Measurements from ENCODE around the gene MARF1. TPM values are rescaled to one million over a fixed set of nuclear protein-coding genes. Genes with fewer than 3 reads are reported as not detected.

The MARF1 gene
- total and polyA plus RNA-seq, 9 of the 15 experiments (the other 6 are each of a cell fraction or from before 2014, with no cell fraction given) = 4.7 to 33.2 (median 11.7) TPM

DNA sequence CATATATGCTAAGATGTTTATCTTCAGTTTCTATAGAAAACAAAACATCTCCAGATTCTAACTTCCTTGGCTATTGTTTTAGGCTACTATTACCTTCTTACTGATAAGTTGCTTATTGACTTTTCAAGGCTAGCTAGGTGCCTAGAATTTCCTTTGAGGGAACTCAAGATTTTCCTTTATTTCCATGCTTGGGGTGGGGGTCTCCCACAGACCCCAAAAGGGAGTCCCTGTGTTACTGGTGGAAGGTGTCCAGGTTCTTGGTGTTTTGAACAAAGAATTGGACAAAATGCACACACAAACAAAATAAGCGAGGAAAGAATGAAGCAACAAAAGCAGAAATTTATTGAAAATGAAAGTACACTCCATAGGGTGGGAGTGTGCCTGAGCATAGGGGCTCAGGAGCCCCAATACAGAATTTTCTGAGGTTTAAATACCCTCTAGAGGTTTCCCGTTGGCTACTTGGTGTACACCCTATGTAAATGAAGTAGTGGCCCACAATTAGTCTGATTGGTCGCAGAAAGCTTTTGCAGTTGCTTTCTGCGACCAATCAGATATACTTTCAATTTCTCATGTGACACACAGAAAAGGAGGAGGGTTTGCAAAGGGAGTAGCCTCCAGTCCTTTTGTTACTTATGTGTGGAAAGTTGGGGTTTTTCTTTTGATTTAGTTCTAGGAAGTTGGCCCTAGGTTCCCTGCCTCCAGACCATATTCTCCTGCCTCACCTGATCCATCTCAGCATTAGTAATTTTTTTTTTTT lies 67.5 kb downstream of the MARF1 start (continued):
- TF ChIP-seq BDP1 (IDR thresholded peaks at IDR 0.05; ENCODE audit: insufficient read depth, insufficient read length) = no peak
- TF ChIP-seq, protein P1, sequence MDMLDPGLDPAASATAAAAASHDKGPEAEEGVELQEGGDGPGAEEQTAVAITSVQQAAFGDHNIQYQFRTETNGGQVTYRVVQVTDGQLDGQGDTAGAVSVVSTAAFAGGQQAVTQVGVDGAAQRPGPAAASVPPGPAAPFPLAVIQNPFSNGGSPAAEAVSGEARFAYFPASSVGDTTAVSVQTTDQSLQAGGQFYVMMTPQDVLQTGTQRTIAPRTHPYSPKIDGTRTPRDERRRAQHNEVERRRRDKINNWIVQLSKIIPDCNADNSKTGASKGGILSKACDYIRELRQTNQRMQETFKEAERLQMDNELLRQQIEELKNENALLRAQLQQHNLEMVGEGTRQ (CRISPR knock-in tag; IDR thresholded peaks at IDR 0.05) = peak; percentile 34; the same call in 1 of the 2 replicates
- TF ChIP-seq SREBF2 (CRISPR knock-in tag; IDR thresholded peaks at IDR 0.05) = no peak
- no peak for TF ChIP-seq ZNF77 (CRISPR knock-in tag; IDR thresholded peaks at IDR 0.05)
- peak in 1 of 2 experiments; percentile 44; a peak in 1 of 4 replicates for TF ChIP-seq CSDE1 (IDR thresholded peaks at IDR 0.05)
- TF ChIP-seq ZBTB8A (IDR thresholded peaks at IDR 0.05; ENCODE audit: partially characterized antibody) = no peak
- TF ChIP-seq, protein P2, sequence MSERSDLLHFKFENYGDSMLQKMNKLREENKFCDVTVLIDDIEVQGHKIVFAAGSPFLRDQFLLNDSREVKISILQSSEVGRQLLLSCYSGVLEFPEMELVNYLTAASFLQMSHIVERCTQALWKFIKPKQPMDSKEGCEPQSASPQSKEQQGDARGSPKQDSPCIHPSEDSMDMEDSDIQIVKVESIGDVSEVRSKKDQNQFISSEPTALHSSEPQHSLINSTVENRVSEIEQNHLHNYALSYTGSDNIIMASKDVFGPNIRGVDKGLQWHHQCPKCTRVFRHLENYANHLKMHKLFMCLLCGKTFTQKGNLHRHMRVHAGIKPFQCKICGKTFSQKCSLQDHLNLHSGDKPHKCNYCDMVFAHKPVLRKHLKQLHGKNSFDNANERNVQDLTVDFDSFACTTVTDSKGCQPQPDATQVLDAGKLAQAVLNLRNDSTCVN (CRISPR knock-in tag; IDR thresholded peaks at IDR 0.05) = 0 out of 2 replicates have a peak, but pooled peaks have one; percentile 4
- TF ChIP-seq ZNF57 (CRISPR knock-in tag; IDR thresholded peaks at IDR 0.05) = no peak
- TF ChIP-seq PRPF4 (IDR thresholded peaks at IDR 0.05; ENCODE audit: insufficient read depth, low read depth, low read length, poor library complexity, severe bottlenecking) = no peak
- TF ChIP-seq TRIM24 (IDR thresholded peaks at IDR 0.05) = no peak
- peak; percentile 34 for TF ChIP-seq RBFOX2 (IDR thresholded peaks at IDR 0.05; ENCODE audit: low read depth, low read length)
- TF ChIP-seq ZFP1 (CRISPR knock-in tag; IDR thresholded peaks at IDR 0.05) = peak; percentile 50; the same call in 1 of the 2 replicates
- TF ChIP-seq BCOR (IDR thresholded peaks at IDR 0.05) = no peak
- TF ChIP-seq ZNF444 (CRISPR knock-in tag; IDR thresholded peaks at IDR 0.05) = no peak; the same call in 1 of the 2 replicates
- TF ChIP-seq, protein P3, sequence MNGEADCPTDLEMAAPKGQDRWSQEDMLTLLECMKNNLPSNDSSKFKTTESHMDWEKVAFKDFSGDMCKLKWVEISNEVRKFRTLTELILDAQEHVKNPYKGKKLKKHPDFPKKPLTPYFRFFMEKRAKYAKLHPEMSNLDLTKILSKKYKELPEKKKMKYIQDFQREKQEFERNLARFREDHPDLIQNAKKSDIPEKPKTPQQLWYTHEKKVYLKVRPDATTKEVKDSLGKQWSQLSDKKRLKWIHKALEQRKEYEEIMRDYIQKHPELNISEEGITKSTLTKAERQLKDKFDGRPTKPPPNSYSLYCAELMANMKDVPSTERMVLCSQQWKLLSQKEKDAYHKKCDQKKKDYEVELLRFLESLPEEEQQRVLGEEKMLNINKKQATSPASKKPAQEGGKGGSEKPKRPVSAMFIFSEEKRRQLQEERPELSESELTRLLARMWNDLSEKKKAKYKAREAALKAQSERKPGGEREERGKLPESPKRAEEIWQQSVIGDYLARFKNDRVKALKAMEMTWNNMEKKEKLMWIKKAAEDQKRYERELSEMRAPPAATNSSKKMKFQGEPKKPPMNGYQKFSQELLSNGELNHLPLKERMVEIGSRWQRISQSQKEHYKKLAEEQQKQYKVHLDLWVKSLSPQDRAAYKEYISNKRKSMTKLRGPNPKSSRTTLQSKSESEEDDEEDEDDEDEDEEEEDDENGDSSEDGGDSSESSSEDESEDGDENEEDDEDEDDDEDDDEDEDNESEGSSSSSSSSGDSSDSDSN (IDR thresholded peaks at IDR 0.05; ENCODE audit: borderline replicate concordance in 1 of 2, low read depth in 2 of 2, low read length in 2 of 2) = no peak
- TF ChIP-seq ZZZ3 (IDR thresholded peaks at IDR 0.05) = no peak
- TF ChIP-seq POLR2B (IDR thresholded peaks at IDR 0.05; ENCODE audit: low read depth, partially characterized antibody) = peak; percentile 59
- no peak for TF ChIP-seq ZNF133 (CRISPR knock-in tag; IDR thresholded peaks at IDR 0.05)
- peak; percentile 23 to 65; a peak in 1 of 4 replicates for TF ChIP-seq TBL1XR1 (IDR thresholded peaks at IDR 0.05; ENCODE audit: low read length in 2 of 2)
- no peak for TF ChIP-seq POU5F1 (IDR thresholded peaks at IDR 0.05; ENCODE audit: borderline replicate concordance, low read depth, low read length, partially characterized antibody)
- TF ChIP-seq, protein P4, sequence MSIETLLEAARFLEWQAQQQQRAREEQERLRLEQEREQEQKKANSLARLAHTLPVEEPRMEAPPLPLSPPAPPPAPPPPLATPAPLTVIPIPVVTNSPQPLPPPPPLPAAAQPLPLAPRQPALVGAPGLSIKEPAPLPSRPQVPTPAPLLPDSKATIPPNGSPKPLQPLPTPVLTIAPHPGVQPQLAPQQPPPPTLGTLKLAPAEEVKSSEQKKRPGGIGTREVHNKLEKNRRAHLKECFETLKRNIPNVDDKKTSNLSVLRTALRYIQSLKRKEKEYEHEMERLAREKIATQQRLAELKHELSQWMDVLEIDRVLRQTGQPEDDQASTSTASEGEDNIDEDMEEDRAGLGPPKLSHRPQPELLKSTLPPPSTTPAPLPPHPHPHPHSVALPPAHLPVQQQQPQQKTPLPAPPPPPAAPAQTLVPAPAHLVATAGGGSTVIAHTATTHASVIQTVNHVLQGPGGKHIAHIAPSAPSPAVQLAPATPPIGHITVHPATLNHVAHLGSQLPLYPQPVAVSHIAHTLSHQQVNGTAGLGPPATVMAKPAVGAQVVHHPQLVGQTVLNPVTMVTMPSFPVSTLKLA (conservative IDR thresholded peaks at IDR 0.05) = 0 out of 4 replicates have a peak, but pooled peaks of 1 of the 2 experiments have one; percentile 27
- TF ChIP-seq POLR2H (tag; IDR thresholded peaks at IDR 0.05; ENCODE audit: low read depth) = peak; percentile 91
- no peak for TF ChIP-seq NR1H2 (CRISPR knock-in tag; IDR thresholded peaks at IDR 0.05)
